RWPE1 (cell line): ENCODE measurements around the gene RAI14.

Experiments
- CTCF ChIA-PET: fragments of 350-600 bp; sonication (Branson Sonifier 250); formaldehyde crosslinking; extraction: SDS; loops from one replicate; lab custom pipeline; 2021; lab: Yijun Ruan, JAX
- POLR2A ChIA-PET: fragments of 400-600 bp; formaldehyde crosslinking; extraction: SDS; loops from one replicate; lab custom pipeline; 2020; ENCODE audit warnings: antibody characterized with exemption; ENCODE audit not compliant: low non-redundant PET; lab: Yijun Ruan, JAX
- DNase-seq: peaks from one replicate; pipeline ENCODE4 v3.0.0; 2012; ENCODE audit warnings: low spot score
- H3K27ac ChIP-seq: fragments of 450-650 bp; 2 replicates; pipeline ENCODE4 v1.5.1; 2017
- CTCF ChIP-seq: fragments of 450-650 bp; conservative IDR thresholded peaks from 2 replicates; pipeline ENCODE4 v1.5.1; 2017; ENCODE audit warnings: low read depth, mild to moderate bottlenecking

Gene RAI14

GRCh38 chr5:34707451-34708107, 51.5 kb downstream of the RAI14 start:
- ChIA-PET CTCF (interaction anchor here (0.6 kb wide), 1 partner anchor 286 kb away, joined by 3 read pairs; no protein-coding TSS in a partner anchor), POLR2A (no interaction called here)
- no peak for DNase-seq
- no peak overlapping the region for H3K27ac ChIP-seq
- TF ChIP-seq CTCF: no peak

GRCh38 chr5:34708777-34709176, 52.6 kb downstream of the RAI14 start:
- CTCF ChIA-PET: interaction anchor here (0.6 to 0.8 kb wide), 2 partner anchors 17 to 52 kb away, joined by 3 to 5 read pairs; partner anchors contain the start of gene RAI14
- POLR2A ChIA-PET: no interaction called here
- TF ChIP-seq CTCF: no peak
- no peak for DNase-seq
- H3K27ac ChIP-seq: no peak overlapping the region

GRCh38 chr5:34709861-34710673, 53.9 kb downstream of the RAI14 start:
- no peak overlapping the region for H3K27ac ChIP-seq
- ChIA-PET POLR2A (no interaction called here), CTCF (no interaction called here)
- TF ChIP-seq CTCF: no peak
- DNase-seq: no peak

GRCh38 chr5:34712565-34712964, 56.4 kb downstream of the RAI14 start:
- TF ChIP-seq CTCF: no peak
- no peak overlapping the region for H3K27ac ChIP-seq
- ChIA-PET CTCF (no interaction called here), POLR2A (no interaction called here)
- no peak for DNase-seq

- ChIA-PET CTCF (no interaction called here), POLR2A (no interaction called here)
- H3K27ac ChIP-seq: no peak overlapping the region
- TF ChIP-seq CTCF: no peak
- DNase-seq: no peak
Observed at GRCh38 chr5:34715711-34716110, 59.6 kb downstream of the RAI14 start.

- DNase-seq: no peak
- CTCF ChIA-PET: no interaction called here
- POLR2A ChIA-PET: no interaction called here
- TF ChIP-seq CTCF: no peak
- no peak overlapping the region for H3K27ac ChIP-seq
Observed at GRCh38 chr5:34716986-34717385, 60.9 kb downstream of the RAI14 start.
